GM21717 (cell line): ENCODE data around the gene SUSD3.

Source experiments
- ATAC-seq: cut with Tn5 transposase; IDR thresholded peaks from one replicate; pipeline ENCODE4 v1.9.1; 2021; ENCODE audit warnings: mild to moderate bottlenecking, moderate library complexity; ENCODE audit not compliant: unreplicated experiment

The SUSD3 gene

GRCh38 chr9:93051680-93052089 lies 6.8 kb upstream of the SUSD3 start:
- ATAC-seq: no peak

- ATAC-seq: no peak
These were observed 5.5 kb upstream of the SUSD3 start for GRCh38 chr9:93052791-93053540.

DNA sequence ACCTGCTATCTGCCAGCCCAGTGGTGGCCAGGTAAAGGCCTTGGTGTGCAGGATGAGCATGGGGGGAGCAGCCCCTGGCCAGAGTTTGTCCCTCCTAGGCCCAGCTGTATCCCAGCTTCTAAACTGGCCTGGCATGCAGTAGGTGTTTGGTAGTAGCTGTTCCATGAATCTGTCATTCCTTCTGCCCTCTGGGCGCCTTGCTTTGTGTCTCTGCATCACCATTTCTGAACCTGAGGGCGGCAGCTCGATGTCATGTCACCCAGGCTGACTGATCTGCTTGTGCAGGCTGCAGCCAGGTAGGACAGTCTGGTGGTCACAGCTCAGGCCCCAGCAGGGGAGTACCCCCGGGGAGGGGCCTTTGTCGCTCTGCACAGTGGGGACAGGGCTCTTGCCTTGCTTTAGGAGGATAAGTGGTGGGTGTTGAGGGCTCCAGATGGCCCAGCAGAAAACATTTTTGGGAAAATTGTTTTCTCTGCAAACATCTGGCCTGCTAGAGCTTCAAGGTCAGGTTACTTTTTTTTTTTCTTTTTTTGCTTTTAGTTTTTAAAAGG lies 4.6 kb upstream of the SUSD3 start:
- no peak for ATAC-seq

DNA sequence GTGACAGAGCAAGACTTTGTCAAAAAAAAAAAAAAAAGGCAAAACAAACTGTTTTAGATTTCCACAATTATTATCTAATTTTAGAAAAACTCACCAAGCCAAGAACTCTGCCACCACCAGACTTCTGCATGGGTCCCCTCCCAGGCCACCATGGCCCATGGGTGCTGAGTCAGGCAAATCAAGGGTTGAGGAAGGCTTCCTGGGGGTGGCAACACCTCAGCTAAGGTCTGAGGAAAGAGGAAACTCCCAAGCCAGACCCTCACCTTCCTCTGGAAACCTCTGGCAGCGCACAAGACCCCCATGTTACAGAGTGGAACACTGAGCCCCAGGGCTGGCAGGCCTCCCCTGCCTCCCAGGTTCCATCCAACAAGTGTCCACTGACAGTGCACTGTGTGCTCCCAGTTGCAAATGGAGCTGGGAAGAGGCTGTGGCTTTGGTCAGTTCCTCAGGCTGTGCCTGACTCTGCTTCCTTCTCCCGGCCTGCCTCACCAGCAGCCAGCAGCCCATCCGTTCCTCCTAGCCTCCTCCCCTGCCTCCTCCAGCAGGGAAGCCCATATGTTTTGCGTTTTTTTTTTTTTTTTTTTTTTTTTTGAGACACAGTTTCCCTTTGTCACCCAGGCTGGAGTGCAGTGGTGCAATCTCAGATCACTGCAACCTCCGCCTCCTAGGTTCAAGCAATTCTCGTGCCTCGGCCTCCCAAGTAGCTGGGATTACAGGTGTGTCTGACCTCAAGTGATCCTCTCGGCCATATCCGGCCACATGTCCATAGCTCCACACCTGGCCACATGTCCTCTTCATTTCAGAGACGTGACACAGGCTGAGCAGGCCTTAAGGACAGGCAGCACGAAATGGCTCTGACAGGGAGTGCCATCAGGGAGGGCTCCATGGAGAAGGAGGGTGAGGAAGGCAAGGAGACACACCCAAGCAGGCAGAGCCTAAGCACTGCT lies 3.5 kb upstream of the SUSD3 start:
- ATAC-seq: no peak

DNA sequence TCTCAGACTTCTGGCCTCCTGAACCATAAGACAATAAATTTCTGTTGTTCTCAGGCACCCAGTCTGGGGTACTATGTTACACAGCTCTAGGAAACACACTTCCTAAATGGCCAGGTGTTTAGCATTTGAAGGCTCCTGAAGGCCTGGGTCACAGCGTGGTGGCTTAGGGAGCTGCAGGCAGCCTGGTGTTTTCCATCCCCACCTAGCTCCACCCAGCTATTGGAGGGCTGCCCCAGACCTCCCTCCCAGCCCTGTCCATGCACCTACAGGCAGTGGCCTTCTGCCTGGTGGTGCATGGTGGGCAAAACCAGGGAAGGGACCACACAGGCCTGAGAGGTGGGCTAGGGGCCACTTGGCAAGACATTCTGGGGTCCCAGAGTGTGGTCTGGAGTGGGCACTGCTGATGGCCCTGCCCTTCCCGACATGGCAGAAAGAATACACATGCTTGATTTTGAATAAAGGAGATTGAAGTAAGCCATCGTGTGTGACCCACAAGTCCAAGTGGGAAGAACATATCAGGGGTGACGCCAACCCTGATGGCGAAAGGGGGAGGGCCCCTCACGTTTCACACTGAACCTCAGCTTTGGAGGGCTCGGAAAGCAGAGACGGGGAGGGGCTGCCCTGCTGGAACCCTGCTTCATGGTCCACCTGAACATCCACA lies 1.3 kb upstream of the SUSD3 start:
- ATAC-seq: no peak

DNA sequence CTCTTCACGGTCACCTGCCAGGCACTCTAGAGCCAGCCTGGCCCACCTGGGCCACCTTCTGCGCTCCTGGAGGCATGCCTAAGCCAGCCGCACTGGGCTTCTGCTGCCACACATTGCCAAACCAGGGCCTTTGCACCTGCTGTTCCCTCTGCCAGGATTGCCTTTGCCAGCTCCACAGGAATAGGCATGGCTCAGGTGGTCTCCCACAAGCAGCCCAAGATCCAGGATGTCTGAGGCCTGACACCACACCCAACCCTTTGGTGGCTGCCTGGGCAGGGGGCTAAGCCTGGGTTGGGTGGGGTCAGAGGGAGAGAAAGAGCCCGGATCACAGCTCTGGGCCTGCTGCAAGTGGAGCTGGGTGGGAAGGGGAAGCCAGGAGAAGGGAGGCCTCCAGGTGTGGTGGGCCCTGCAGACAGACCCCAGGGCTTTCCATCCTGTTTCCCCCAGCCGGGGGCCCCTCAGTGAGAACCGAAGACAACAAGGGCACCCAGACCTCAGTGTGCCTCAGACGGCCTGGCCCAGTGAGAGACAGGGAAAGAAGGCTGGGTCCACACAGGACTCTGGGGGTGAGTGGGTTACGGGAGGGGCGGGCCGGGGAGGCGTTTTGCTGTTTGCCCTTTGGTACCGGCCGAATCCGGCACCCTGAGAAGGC lies 672 bp upstream of the SUSD3 start:
- no peak for ATAC-seq

- no peak for ATAC-seq
These were observed 662 bp downstream of the SUSD3 start for GRCh38 chr9:93059011-93059714.

GRCh38 chr9:93059715-93060578 lies 1.4 kb downstream of the SUSD3 start:
- no peak for ATAC-seq

DNA sequence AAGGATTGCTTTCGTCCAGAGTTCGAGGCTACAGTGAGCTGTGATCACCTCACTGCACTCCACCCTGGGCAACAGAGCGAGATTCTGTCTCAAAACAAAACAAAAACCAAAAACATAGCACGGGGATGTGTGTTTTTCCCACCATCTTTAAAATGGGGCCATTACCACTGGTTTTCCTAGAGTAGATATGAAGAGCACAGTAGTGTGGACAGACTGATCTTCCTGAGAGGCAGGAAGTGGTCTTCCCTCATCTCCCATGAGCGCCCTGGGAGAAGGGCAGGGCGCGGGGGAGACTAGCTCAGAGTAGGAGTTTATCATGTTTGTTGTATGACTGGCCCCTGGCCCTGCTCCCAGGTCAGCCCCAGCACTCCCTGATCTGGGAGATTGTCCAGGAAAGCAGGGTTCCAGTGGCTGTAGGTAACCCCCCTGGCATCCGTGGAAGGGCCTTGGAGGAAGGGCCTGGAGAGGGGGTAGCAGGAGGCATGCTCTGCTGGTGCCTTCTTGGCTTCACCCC lies 2.3 kb downstream of the SUSD3 start:
- no peak for ATAC-seq

DNA sequence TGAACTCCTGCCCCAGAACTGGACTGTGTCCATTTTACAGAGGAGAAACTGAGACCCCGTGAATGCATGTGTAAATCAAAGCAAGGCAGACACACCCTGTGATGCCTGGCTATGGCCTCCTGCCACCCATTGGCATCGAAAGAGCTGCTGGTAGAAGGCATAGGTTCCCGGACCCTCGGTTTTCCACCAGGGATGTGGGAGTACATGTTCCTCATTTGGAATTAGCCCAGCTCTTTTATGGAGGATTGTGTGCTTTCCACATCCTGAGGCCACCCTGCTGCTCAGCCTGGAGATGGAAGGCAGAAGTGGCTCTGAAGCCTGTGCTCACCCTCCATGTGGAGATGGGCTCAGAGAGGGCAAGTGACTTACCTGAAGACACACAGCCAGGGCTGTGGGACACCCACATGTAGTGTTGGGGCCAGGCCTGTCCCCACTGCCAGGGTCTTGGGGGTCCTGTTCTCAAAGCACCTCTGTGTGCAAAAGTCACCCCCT lies 2.8 kb downstream of the SUSD3 start:
- ATAC-seq: no peak

GRCh38 chr9:93061791-93062763 lies 3.6 kb downstream of the SUSD3 start:
- ATAC-seq: no peak

- peak; percentile 91 for ATAC-seq
These were observed 6.1 kb downstream of the SUSD3 start for GRCh38 chr9:93064392-93065134.

GRCh38 chr9:93065135-93065720 lies 6.7 kb downstream of the SUSD3 start:
- no peak for ATAC-seq

- no peak for ATAC-seq
These were observed 8.6 kb downstream of the SUSD3 start for GRCh38 chr9:93066978-93067603.

DNA sequence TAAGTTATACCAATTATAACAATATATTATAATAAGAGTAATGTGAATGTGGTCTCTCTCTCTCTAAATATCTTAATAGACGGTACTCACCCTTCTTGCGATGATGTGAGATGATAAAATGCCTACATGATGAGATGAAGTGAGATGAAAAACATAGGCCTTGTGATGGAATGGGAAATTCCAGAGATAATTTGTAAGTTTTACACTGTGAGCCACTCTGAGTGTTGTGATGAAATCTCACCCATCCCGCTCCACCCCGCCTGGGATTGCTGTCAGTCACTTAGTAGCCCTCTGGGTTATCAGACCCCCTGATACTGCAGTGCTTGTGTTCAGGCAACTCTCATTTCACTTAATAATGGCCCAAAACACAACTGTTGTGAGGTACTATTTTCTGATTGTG lies 10.5 kb downstream of the SUSD3 start:
- no peak for ATAC-seq

- no peak for ATAC-seq
These were observed 13.0 kb downstream of the SUSD3 start for GRCh38 chr9:93071464-93071863.
